ENCODE results near the gene HSPB6.

Gene HSPB6

DNA sequence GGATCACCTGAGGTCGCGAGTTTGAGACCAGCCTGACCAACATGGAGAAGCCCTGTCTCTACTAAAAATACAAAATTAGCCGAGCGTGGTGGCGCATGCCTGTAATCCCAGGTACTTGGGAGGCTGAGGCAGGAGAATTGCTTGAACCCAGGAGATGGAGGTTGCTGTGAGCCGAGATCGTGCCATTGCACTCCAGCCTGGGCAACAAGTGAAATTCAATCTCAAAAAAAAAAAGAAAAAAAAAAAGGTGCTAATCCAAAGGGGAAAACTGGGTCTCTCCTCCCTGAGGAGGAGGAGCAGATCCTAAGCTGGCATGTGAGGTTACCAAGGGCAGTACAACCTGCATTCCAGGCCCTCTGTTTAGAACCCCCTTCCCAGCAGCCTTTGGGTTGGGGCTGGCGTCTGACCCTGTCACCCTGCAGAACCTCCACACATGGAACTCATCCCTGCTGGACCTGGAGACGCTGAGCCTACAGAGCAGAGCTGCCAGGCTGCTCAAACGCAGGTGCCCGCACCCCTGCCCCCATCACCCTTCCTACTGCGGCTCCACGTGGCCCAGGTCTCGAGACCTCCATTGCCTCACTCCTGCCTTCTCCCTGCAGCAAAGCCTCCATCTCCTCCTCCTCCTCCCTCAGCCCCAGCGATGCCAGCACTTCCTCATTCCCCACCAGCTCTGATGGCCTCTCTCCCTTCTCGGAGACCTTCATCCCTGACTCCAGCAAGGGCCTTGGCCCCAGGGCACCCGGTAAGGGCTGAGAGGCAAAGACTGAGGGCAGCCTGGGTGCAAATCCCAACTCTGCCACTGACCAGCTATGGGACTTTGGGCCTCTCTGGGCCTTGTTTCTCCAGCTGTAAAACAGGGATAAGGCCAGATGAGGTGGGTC is 7.8 kb upstream of the HSPB6 start:
- DNase-seq: no peak

- no peak for DNase-seq
Observed at GRCh38 chr19:35760711-35761349, 4.0 kb upstream of the HSPB6 start.

DNA sequence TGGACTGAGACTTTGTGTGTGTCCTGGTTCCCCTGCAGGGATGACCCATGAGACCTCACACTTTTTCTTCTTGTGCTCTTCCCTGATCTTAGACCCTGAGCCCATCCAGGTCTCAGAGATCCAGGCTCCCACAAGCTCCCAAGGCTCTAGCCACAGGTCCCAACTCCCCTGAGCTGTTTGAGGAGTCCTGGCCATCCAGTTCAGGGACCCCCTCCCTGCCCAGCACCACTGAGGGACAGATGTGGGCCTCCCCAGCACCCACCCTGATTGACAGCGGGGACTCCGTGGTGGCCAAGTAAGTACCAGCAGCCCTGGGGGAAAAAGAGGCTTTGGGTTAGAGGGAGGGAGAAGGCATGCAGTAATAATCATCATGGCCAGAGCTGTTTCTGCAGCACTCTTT is 2.9 kb upstream of the HSPB6 start:
- DNase-seq: no peak

- DNase-seq: peak; percentile 97 to 98
Observed at GRCh38 chr19:35757749-35758608, 1.1 kb upstream of the HSPB6 start, which contains the start of gene PROSER3. TSS of gene PROSER3 (plus strand) at chr19:35758176. CDS start at chr19:35758216, 40 bp downstream.

DNA sequence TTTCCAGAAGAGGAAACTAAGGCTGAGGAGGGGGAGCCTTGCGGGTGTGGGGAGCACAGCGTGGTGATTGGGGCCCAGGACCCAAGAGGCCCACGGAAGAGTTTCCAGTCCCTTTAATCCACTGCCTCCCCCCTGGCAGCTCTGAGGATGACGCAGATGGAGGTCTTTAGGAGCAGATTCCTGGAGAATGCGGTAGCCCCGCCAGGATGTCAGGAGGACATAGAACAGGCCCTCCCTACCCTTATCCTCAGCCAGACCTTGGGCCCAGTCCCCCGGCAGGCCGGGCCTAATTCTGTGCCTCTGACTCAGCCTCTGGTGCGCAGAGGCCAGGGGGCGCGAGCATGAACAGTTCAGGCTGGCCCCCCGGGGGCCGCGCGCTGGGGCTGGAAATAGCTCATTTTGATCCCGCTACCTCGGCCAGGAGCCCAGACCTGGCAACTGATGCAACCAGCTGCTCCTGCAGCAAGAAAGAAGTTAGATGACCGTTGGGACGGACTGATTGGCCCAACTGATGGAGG is 461 bp upstream of the HSPB6 start:
- no peak for DNase-seq

- no peak for DNase-seq
Observed at GRCh38 chr19:35755550-35756376, 1.1 kb downstream of the HSPB6 start.

- DNase-seq: no peak
Observed at GRCh38 chr19:35755131-35755549, 1.7 kb downstream of the HSPB6 start.

- no peak for DNase-seq
Observed at GRCh38 chr19:35754370-35755130, 2.3 kb downstream of the HSPB6 start.

DNA sequence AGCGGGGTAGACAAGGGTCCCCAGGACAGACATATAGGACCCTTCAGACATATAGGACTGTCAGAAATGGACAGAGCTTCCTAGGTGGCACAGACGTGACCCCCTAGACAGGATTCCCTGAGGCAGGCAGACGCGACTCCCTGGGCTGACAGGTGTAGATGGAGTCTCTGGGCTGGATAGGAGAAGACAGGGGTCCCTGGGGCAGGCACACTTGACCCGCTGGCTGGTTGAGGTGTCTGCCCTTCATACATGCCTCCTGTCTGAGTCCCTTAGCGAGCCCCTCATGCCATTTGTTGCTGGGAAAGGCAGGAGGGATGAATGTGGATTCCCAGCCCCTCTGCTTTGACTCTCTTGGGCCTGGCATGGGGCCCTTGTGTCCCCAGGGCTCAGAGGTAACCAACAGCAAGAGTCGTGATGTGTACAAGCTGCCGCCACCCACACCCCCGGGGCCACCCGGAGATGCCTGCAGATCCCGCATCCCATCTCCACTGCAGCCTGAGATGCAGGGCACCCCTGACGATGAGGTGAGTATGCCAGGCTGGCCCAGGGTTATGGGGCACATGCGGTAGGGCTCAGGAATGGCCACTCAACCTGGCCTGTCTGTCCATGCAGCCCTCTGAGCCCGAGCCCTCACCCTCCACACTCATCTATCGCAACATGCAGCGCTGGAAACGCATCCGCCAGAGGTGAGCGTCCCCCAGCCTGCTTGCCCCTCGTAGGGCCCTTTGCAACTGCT is 3.0 kb downstream of the HSPB6 start:
- no peak for DNase-seq

- no peak for DNase-seq
Observed at GRCh38 chr19:35752746-35753350, 4.0 kb downstream of the HSPB6 start.

- no peak for DNase-seq
Observed at GRCh38 chr19:35751839-35752745, 4.7 kb downstream of the HSPB6 start.

DNA sequence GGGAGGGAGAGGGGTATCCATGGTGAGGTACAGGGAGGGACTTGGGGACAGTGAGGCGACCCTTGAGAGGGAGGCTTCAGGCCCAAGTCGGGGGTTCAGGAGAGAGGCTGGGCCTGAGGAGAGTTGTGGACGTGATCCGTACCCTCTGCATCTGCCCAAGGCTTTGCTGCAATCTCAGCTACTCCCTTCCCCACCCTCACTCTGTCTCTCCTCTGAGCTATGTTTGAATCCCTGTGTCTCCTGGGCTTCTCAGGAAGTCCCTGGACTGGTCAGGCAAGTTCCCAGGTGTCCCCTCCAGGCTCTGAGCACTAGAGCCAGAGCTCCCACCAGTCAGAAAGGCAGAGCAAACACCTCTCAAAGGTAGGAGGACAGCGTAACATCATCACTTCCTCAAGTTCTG is 6.7 kb downstream of the HSPB6 start:
- DNase-seq: no peak

DNA sequence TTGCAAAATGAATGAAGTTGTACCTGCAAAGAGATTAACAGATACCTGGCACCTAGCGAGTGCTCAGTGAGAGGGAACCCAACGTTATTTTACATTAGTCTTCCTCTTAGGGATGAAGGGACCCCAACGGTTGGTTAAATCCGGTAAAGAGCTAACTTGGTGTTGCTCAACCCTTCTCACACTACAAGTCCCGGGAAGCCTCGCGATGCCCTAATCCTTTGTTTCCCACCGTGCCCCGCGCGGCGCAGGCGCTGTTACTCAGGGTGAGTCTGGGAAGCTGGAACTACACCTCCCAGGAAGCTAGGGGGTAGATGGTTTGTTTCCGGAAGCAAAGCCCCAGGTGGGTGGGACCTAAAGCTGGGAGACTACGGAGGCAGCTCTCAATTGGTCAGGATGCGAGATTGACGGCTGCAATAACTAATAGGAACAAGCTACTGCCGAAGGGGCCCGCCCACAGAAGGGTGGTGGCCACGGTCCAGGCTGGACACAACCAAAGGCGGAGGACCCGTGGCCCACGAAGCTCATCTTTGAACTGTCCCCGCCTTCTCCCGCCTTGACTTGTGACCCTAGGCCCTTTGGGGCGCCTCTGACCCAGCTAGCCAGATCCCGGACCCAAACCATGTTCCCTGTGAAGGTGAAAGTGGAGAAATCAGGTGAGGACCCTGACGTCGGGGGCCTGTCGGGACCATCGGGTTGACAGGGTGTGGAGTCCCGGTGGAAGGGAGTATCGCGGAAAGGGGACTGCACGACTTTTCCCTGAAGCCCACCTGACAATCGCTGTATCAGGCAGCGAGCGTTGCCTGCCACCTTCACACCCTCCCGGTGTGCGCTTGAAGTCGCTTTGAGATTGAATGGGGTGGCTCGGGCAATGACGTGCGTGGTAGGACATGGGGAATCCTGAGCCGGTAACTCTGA is 8.5 kb downstream of the HSPB6 start, which contains the start of gene LIN37:
TSS of gene LIN37 (plus strand) at position 471 of the 915 bp plus-strand sequence. CDS start at position 620, 149 bp downstream.
- DNase-seq: peak; percentile 97

DNA sequence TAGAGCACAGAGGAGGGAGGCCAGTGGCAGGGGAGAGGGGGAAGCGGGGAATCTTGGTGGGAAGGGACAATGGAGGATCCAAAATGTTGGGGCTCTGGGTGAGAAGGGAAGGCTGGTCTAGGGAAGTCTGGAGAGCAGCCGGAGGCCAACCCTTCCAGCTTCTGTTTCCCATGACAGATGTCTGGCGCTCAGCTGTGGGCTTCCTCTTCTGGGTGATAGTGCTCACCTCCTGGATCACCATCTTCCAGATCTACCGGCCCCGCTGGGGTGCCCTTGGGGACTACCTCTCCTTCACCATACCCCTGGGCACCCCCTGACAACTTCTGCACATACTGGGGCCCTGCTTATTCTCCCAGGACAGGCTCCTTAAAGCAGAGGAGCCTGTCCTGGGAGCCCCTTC is 10.3 kb downstream of the HSPB6 start:
- no peak for DNase-seq

GRCh38 chr19:35746087-35746462 is 10.8 kb downstream of the HSPB6 start:
- no peak for DNase-seq

- DNase-seq: peak; percentile 97 to 99
Observed at GRCh38 chr19:35745328-35746086, 11.3 kb downstream of the HSPB6 start, which contains the start of the genes PSENEN and U2AF1L4. TSS of gene PSENEN (plus strand) at chr19:35745651. CDS start at chr19:35745931, 280 bp downstream. TSS of gene U2AF1L4 (minus strand) at chr19:35745418. CDS start at chr19:35745391, 27 bp downstream.
